ENCODE data around the gene GSPT1. TPM values are rescaled to one million over a fixed set of nuclear protein-coding genes. Genes with fewer than 3 reads are reported as not detected.

GSPT1 gene
- total RNA-seq, 2 donors from 2014 or later: 50.4 to 81.1 TPM

DNA sequence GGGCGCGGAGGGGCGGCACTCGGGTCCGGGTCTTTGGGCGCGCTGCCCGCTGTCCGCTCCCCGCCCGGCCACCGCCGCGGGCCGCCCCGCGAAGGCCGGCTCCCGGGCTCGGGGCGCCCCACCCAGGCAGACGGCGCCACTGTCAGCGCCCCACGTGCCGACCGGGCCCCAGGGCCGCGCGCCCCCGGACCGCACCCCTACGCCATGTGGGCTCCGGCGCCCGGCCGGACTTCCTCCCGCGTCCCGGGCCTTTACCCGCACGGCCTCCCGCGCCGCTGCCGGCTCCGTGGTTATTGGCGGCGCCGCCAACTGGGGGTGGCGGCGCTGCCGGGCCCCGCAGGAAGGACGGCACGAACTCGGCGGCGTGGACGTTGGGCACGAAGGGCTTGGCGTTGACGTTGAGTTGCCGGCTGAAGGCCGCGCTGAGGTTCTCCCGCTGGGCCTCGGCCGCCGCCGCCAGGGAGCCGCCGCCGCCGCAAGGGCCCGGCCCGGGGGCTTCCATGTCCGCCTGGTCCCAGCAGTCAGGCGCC lies 577 bp downstream of the GSPT1 start:
- Histone ChIP-seq H3K4me1 (ENCODE audit: control insufficient read depth in 1 of 2, low read depth in 2 of 2) (peaks cover 32 to 46% of the 10 kb centered on the region in 2 donors), H3K9me3 (no peaks in the 10 kb centered on the region), H3K27me3 (replicated peaks; ENCODE audit: insufficient read depth) (no peaks in the 10 kb centered on the region), H3K27ac (peak overlapping the region; percentile 69 to 89), H3K4me3 (peak overlapping the region; percentile 91), H3K36me3 (no peaks in the 10 kb centered on the region)
- DNase-seq (ENCODE audit: low spot score): no peak
- no peak for TF ChIP-seq CTCF (IDR thresholded peaks at IDR 0.05)
- peak; percentile 1 for ATAC-seq (ENCODE audit: insufficient number of reproducible peaks, low FRiP score, low read depth)

- TF ChIP-seq CTCF (IDR thresholded peaks at IDR 0.05): no peak
- H3K4me1 ChIP-seq (ENCODE audit: control insufficient read depth in 1 of 2, low read depth in 2 of 2): peaks cover 39 to 53% of the 10 kb centered on the region in 2 donors
- no peaks in the 10 kb centered on the region for H3K36me3 ChIP-seq
- no peak for DNase-seq (ENCODE audit: low spot score)
- peak overlapping the region; percentile 91 for H3K4me3 ChIP-seq
- peak overlapping the region; percentile 69 to 89 for H3K27ac ChIP-seq
- ATAC-seq (ENCODE audit: insufficient number of reproducible peaks, low FRiP score, low read depth): no peak
- H3K27me3 ChIP-seq (replicated peaks; ENCODE audit: insufficient read depth): no peaks in the 10 kb centered on the region
- H3K9me3 ChIP-seq: no peaks in the 10 kb centered on the region
These were observed 1.3 kb downstream of the GSPT1 start for GRCh38 chr16:11914210-11915113.

GRCh38 chr16:11913425-11914079 lies 2.2 kb downstream of the GSPT1 start:
- Histone ChIP-seq H3K27me3 (replicated peaks; ENCODE audit: insufficient read depth) (no peaks in the 10 kb centered on the region), H3K27ac (no peak overlapping the region), H3K9me3 (no peaks in the 10 kb centered on the region), H3K36me3 (no peaks in the 10 kb centered on the region), H3K4me3 (peak overlapping the region; percentile 91), H3K4me1 (ENCODE audit: control insufficient read depth in 1 of 2, low read depth in 2 of 2) (peaks cover 39 to 60% of the 10 kb centered on the region in 2 donors)
- no peak for TF ChIP-seq CTCF (IDR thresholded peaks at IDR 0.05)
- ATAC-seq (ENCODE audit: insufficient number of reproducible peaks, low FRiP score, low read depth) (no peak), DNase-seq (ENCODE audit: low spot score) (no peak)

DNA sequence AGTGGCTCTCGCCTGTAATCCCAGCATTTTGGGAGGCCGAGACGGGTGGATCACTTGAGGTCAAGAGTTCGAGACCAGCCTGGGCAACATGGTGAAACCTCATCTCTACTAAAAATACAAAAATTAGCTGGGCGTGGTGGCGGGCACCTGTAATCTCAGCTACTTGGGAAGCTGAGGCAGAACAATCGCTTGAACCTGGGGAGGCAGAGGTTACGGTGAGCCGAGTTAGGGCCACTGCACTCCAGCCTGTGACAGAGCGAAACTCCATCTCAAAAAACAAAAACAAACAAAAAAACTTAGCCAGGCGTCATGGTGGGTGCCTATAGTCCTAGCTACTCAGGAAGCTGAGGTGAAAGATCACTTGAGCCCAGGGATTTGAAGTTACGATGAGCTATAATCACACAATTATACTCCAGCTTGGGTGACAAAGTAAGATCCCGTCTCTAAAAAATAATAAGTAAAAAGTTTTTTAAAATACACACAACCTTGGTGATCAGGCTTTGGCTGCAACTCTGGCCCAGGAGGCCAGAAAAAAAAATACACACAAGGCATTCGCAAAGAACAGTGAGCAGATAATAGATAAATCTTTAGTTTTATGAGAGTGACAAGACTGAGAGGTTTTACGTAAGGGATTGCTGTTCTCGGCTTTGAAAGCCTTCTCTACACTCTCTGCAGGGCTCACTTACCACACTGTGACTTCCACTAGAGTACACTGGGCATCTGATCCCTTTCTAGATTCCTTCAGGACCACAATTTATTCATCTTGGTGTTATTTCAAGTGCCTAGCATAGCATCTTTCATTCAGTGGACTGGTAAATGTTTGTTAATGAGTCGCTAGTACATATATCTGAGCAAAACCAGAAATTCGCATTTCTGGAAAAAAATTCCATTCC lies 5.9 kb downstream of the GSPT1 start:
- ATAC-seq (ENCODE audit: insufficient number of reproducible peaks, low FRiP score, low read depth) (no peak), DNase-seq (ENCODE audit: low spot score) (no peak)
- Histone ChIP-seq H3K9me3 (no peaks in the 10 kb centered on the region), H3K36me3 (no peaks in the 10 kb centered on the region), H3K27me3 (replicated peaks; ENCODE audit: insufficient read depth) (no peaks in the 10 kb centered on the region), H3K27ac (peak overlapping the region in 1 of 2 donors; percentile 8), H3K4me1 (ENCODE audit: control insufficient read depth in 1 of 2, low read depth in 2 of 2) (peaks cover 46 to 75% of the 10 kb centered on the region in 2 donors), H3K4me3 (no peak overlapping the region)
- no peak for TF ChIP-seq CTCF (IDR thresholded peaks at IDR 0.05)
